Kidney (tissue), 14 donors: ENCODE results near the gene ASTN2. TPM values are rescaled to one million over a fixed set of nuclear protein-coding genes. Genes with fewer than 3 reads are reported as not detected.

Experiments used
- DNase-seq, 5 donors: peaks; one replicate each; pipeline ENCODE4 v3.0.0-alpha.2; 2013 to 2020
- FAIRE-seq: peaks from 2 replicates; lab custom pipeline; 2012; peaks lifted over from hg19 to GRCh38; lab: Jason Lieb, UNC
- H3K27ac ChIP-seq, 2 donors: one replicate each; pipeline ENCODE4 v1.7.0; 2013; ENCODE audit warnings: low read depth in 2 of 2, low read length in 2 of 2, inconsistent platforms in 1 of 2
- H3K27me3 ChIP-seq: one replicate; pipeline ENCODE4 v1.7.1; 2013; ENCODE audit warnings: low read length, inconsistent platforms; ENCODE audit not compliant: control insufficient read depth, insufficient read depth
- H3K36me3 ChIP-seq, 3 donors: one replicate each; pipeline versions ENCODE4 v1.7.0 to v1.7.1; 2013; ENCODE audit warnings: low read length in 3 of 3, control low read depth in 1 of 3, inconsistent platforms in 1 of 3; ENCODE audit not compliant: insufficient read depth in 3 of 3, control insufficient read depth in 2 of 3
- H3K4me1 ChIP-seq, 3 donors: one replicate each; pipeline versions ENCODE4 v1.7.0 to v1.7.1; 2013; ENCODE audit warnings: low read length in 3 of 3, inconsistent platforms in 1 of 3, low read depth in 1 of 3; ENCODE audit not compliant: control insufficient read depth in 2 of 3, insufficient read depth in 2 of 3
- H3K4me3 ChIP-seq, 3 donors: one replicate each; pipeline versions ENCODE4 v1.7.0 to v1.8.1; 2013; ENCODE audit warnings: low read length in 3 of 3, control low read depth in 1 of 3, inconsistent platforms in 1 of 3
- H3K9ac ChIP-seq, 3 donors: one replicate each; pipeline versions ENCODE4 v1.7.0 to v1.7.1; 2013; ENCODE audit warnings: low read length in 3 of 3, control low read depth in 1 of 3, inconsistent platforms in 1 of 3
- H3K9me3 ChIP-seq, 3 donors: one replicate each; pipeline versions ENCODE4 v1.7.0 to v1.7.1; 2013; ENCODE audit warnings: low read length in 3 of 3, control low read depth in 1 of 3, inconsistent platforms in 1 of 3; ENCODE audit not compliant: control insufficient read depth in 2 of 3, insufficient read depth in 1 of 3
- intact Hi-C: fragments of 100-400 bp; cut with DNase I; formaldehyde crosslinking; loops from one replicate; pipeline ENCODE4 v1.11.1; 2022
- polyA plus RNA-seq: library from polyadenylated mRNA; stranded (reverse); fragments of 350-450 nt; fragmentation: Illumina TruSeq; extraction: RNeasy Lipid Tissue Mini Kit (QIAGEN cat#74804); gene quantifications from one replicate; pipeline ENCODE4 v1.2.3, GENCODE V29; 2014; ENCODE audit warnings: low read depth, low replicate concordance; ENCODE audit not compliant: insufficient read depth
- total RNA-seq: library from RNA; stranded (reverse); fragmentation: NEBNext Ultra II Directional; extraction: Animal tissue kit (Norgen Biotek cat#: 25700); gene quantifications from one replicate; pipeline ENCODE4 v1.2.1, GENCODE V29; 2021
- TF ChIP-seq, protein P1 (sequence below): IDR thresholded peaks from 3 replicates; pipeline ENCODE4 v1.5.1; 2012; ENCODE audit warnings: mild to moderate bottlenecking, moderate library complexity, borderline replicate concordance; ENCODE audit not compliant: insufficient read depth; ENCODE audit errors: extremely low read depth
- donor health status: control.
- donor health status: control.
- donor health status: control.
- donor health status: control.
- donor health status: control.
- donor health status: DM: yes; HTN: yes; CAD: no.
- donor health status: Normal renal cell carcinoma (clear cell type).

Gene ASTN2
- total and polyA plus RNA-seq, 2 donors from 2014 or later: 7.6 to 11.5 TPM

DNA sequence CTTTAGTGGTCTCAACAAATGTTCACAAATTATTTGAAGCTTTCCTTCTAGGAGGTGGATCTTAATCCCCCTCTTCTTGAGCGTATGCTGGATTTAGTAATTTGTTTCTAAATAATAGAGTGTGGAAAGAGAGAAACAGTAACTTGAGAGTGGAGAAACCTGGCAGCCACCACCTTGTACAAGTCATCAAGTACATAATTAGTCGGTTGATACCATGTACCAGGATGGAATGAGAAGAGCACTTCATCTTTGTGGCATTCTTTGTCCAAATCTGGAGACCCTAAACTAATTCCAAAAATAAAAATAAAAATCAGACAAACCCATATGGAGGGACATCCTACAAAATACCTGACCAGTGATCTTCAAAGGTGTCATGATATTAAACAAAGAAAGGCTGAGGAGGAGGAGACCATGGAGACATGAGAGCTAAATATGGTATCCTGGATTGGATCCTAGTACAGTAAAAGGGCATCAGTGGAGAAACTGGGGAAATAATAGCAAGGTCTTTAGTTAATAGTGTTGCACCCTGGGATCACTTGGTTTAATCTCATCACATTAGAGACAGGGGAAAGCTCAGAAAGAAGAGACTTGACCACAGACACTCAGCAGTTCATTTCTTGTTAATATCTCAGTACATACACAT lies 147.9 kb downstream of the ASTN2 start:
- Histone ChIP-seq H3K9ac (no peak overlapping the region), H3K27me3 (no peaks in the 10 kb centered on the region), H3K4me3 (no peak overlapping the region), H3K4me1 (no peaks in the 10 kb centered on the region), H3K36me3 (no peaks in the 10 kb centered on the region), H3K27ac (no peak overlapping the region), H3K9me3 (no peaks in the 10 kb centered on the region)
- TF ChIP-seq, protein P1, sequence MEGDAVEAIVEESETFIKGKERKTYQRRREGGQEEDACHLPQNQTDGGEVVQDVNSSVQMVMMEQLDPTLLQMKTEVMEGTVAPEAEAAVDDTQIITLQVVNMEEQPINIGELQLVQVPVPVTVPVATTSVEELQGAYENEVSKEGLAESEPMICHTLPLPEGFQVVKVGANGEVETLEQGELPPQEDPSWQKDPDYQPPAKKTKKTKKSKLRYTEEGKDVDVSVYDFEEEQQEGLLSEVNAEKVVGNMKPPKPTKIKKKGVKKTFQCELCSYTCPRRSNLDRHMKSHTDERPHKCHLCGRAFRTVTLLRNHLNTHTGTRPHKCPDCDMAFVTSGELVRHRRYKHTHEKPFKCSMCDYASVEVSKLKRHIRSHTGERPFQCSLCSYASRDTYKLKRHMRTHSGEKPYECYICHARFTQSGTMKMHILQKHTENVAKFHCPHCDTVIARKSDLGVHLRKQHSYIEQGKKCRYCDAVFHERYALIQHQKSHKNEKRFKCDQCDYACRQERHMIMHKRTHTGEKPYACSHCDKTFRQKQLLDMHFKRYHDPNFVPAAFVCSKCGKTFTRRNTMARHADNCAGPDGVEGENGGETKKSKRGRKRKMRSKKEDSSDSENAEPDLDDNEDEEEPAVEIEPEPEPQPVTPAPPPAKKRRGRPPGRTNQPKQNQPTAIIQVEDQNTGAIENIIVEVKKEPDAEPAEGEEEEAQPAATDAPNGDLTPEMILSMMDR: no peak
- no peak for FAIRE-seq
- intact Hi-C loops: no loop called here
- DNase-seq: no peak

DNA sequence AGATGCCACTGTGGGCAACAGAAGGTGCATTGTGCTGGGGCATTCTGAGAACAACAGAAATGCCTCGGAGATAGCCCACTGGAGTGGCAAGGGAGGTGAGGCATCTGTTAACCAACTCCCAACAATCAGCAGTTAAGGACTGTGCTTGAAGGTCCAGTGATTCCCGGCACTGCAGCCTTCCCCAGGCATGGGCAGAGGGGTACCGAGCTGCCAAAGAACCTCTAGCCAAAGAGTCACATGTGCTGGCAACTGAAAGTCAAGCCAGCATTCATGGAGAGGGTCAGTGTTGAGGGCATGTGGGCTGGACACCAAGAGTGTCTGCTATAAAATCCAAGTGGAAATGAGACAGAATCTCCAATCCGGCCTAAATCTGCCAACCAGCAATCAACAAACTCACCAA lies 149.6 kb downstream of the ASTN2 start:
- FAIRE-seq (no peak), DNase-seq (no peak)
- H3K9me3 ChIP-seq: no peaks in the 10 kb centered on the region
- intact Hi-C loops: no loop called here
- H3K9ac ChIP-seq: no peak overlapping the region
- H3K4me3 ChIP-seq: no peak overlapping the region
- H3K27ac ChIP-seq: no peak overlapping the region
- H3K36me3 ChIP-seq: no peaks in the 10 kb centered on the region
- no peaks in the 10 kb centered on the region for H3K27me3 ChIP-seq
- TF ChIP-seq, protein P1: no peak
- H3K4me1 ChIP-seq: no peaks in the 10 kb centered on the region

DNA sequence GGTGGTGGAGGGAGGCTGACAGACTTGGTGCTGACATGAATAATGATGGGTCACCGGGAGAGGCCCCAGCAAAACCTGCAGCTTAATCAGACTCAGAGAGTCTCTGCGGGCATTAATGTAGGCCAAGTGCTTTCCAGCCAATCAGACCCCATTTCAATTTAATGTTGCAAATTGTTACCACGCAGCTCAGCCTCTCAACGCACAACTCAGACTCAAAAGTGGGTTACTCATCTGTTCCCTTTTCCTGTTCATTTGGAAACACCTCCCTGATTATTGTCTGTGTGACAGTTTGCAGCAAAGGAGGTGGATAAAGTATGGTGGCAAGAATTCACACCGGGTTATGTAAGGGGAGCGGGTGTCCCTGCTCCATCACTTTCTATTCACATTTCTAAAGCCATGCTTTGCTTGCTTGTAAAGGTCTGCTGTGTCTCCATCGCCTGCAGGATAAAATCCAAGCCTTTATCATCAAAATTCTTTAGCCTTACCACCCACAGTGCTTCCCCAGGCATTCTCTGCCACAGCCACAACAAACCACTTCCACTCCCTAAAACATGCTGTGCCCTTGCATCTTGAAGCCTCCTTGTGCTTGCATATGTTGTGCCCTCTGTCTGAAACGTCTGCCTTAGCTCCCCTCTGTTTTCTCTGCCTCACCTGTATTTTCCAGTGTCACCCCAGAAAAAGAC lies 156.5 kb downstream of the ASTN2 start:
- H3K27ac ChIP-seq: no peak overlapping the region
- no peak for FAIRE-seq
- intact Hi-C loops: no loop called here
- H3K9ac ChIP-seq: no peak overlapping the region
- no peaks in the 10 kb centered on the region for H3K27me3 ChIP-seq
- DNase-seq: peak in 1 of 5 donors; percentile 8
- no peaks in the 10 kb centered on the region for H3K36me3 ChIP-seq
- no peak overlapping the region for H3K4me3 ChIP-seq
- H3K4me1 ChIP-seq: no peaks in the 10 kb centered on the region
- no peaks in the 10 kb centered on the region for H3K9me3 ChIP-seq
- TF ChIP-seq, protein P1: no peak
